OCI-LY7 (cell line): ENCODE results near the gene TBL1XR1. TPM values are rescaled to one million over a fixed set of nuclear protein-coding genes. Genes with fewer than 3 reads are reported as not detected.

Source experiments
- BruUV-seq: library from RNA; stranded (reverse); fragments of 400-500 nt; replicated peaks from 2 replicates; lab custom pipeline; 2021; lab: Mats Ljungman, UMichigan
- CTCF ChIA-PET: fragments of 300-600 bp; sonication (Branson Sonifier 250); formaldehyde crosslinking; loops from one replicate; lab custom pipeline; 2022; ENCODE audit warnings: antibody characterized with exemption; ENCODE audit not compliant: unreplicated experiment; lab: Charles Lee
- POLR2A ChIA-PET: fragments of 300-600 bp; sonication (Branson Sonifier 250); formaldehyde crosslinking; loops from one replicate; lab custom pipeline; 2022; ENCODE audit warnings: antibody characterized with exemption; lab: Charles Lee
- DNase-seq: peaks from one replicate; pipeline ENCODE4 v3.0.0-alpha.2; 2015; ENCODE audit warnings: low spot score
- H2AFZ ChIP-seq: fragments of 200-600 bp; sonication (generic), shearing (Covaris generic); 2 replicates; pipeline ENCODE4 v1.6.1; 2014; ENCODE audit warnings: mild to moderate bottlenecking, antibody characterized with exemption, low read length, moderate library complexity
- H3K27ac ChIP-seq: fragments of 200-600 bp; sonication (generic); 2 replicates; pipeline ENCODE4 v1.5.1; 2014; ENCODE audit warnings: mixed run types, low read depth, mild to moderate bottlenecking, moderate library complexity, low read length, inconsistent platforms; ENCODE audit not compliant: poor library complexity, severe bottlenecking
- H3K36me3 ChIP-seq: fragments of 200-600 bp; sonication (generic); 2 replicates; pipeline ENCODE4 v1.6.1; 2014; ENCODE audit warnings: mild to moderate bottlenecking, antibody characterized with exemption, low read length, moderate library complexity, mixed read lengths; ENCODE audit not compliant: insufficient read depth
- H3K4me1 ChIP-seq: fragments of 200-600 bp; sonication (generic); 2 replicates; pipeline ENCODE4 v1.5.1; 2014; ENCODE audit warnings: mild to moderate bottlenecking, low read length; ENCODE audit not compliant: insufficient read depth, poor library complexity, severe bottlenecking
- H3K4me2 ChIP-seq: fragments of 200-600 bp; sonication (generic); 2 replicates; pipeline ENCODE4 v1.6.1; 2014; ENCODE audit warnings: mild to moderate bottlenecking, low read length
- H3K4me3 ChIP-seq: fragments of 200-600 bp; sonication (generic); 2 replicates; pipeline ENCODE4 v1.5.1; 2014; ENCODE audit warnings: mild to moderate bottlenecking, low read depth, low read length; ENCODE audit not compliant: poor library complexity, severe bottlenecking
- H3K79me2 ChIP-seq: fragments of 200-600 bp; sonication (generic); 2 replicates; pipeline ENCODE4 v1.6.1; 2016; ENCODE audit warnings: low read depth, mild to moderate bottlenecking, low read length, moderate library complexity, mixed read lengths; ENCODE audit not compliant: insufficient read depth
- H3K9me2 ChIP-seq: fragments of 200-600 bp; sonication (generic); 2 replicates; pipeline ENCODE4 v1.6.1; 2016; ENCODE audit warnings: mild to moderate bottlenecking, low read length, mixed read lengths; ENCODE audit not compliant: insufficient read depth
- H3K9me3 ChIP-seq: fragments of 200-600 bp; sonication (generic); 2 replicates; pipeline ENCODE4 v1.6.1; 2014; ENCODE audit warnings: mild to moderate bottlenecking, mixed run types, low read length, mixed read lengths
- H4K20me1 ChIP-seq: fragments of 200-600 bp; sonication (generic); 2 replicates; pipeline ENCODE4 v1.6.1; 2014; ENCODE audit warnings: mild to moderate bottlenecking, antibody characterized with exemption, low read length, moderate library complexity, mixed read lengths; ENCODE audit not compliant: insufficient read depth
- CTCF ChIP-seq: fragments of 200-600 bp; sonication (generic); conservative IDR thresholded peaks from 2 replicates; pipeline ENCODE4 v1.5.1; 2014; ENCODE audit warnings: mild to moderate bottlenecking, antibody characterized with exemption, low read length, moderate library complexity, mixed read lengths
- EZH2phosphoT487 ChIP-seq: fragments of 200-600 bp; sonication (generic); IDR thresholded peaks from 2 replicates; pipeline ENCODE4 v1.6.1; 2018; ENCODE audit warnings: low read depth, borderline replicate concordance, mild to moderate bottlenecking, mixed run types, antibody characterized with exemption, low read length, moderate library complexity, mixed read lengths
- intact Hi-C: fragments of 100-400 bp; cut with micrococcal nuclease; formaldehyde crosslinking; loops from one replicate; pipeline ENCODE4 v1.10.0; 2022; ENCODE audit not compliant: unreplicated experiment
- total RNA-seq, 2 experiments: library from RNA; depleted of rRNA in 1 of 2; stranded (reverse); fragments of >200 nt in 1 of 2; shearing (Covaris generic) in 1 of 2; gene quantifications; 2 replicates each; pipeline ENCODE4 v1.2.3, GENCODE V29; 2014 to 2022

The TBL1XR1 gene
- total RNA-seq, 2 experiments from 2014 or later: 103 to 158 TPM

- Histone ChIP-seq H3K36me3 (peaks cover 27% of the 10 kb centered on the region), H2AFZ (no peak overlapping the region), H3K79me2 (peaks cover 99% of the 10 kb centered on the region), H4K20me1 (peaks cover 12% of the 10 kb centered on the region; the same call in 1 of the 2 replicates), H3K4me3 (no peak overlapping the region), H3K4me1 (no peaks in the 10 kb centered on the region), H3K9me2 (no peaks in the 10 kb centered on the region), H3K9me3 (peaks cover 15% of the 10 kb centered on the region; the same call in 1 of the 2 replicates), H3K27ac (no peak overlapping the region), H3K4me2 (no peak overlapping the region)
- no peak for DNase-seq
- POLR2A ChIA-PET: interaction anchor here (1.1 kb wide), 1 partner anchor 38 kb away, joined by 5 read pairs; no protein-coding TSS in a partner anchor
- CTCF ChIA-PET: no interaction called here
- intact Hi-C loops: no loop called here
- TF ChIP-seq EZH2phosphoT487: no peak
- no peak for TF ChIP-seq CTCF
- BruUV-seq: no TSS peak
Observed at GRCh38 chr3:177098551-177098950, 98.7 kb downstream of the TBL1XR1 start.

- Histone ChIP-seq H2AFZ (no peak overlapping the region), H3K4me2 (no peak overlapping the region), H3K4me3 (no peak overlapping the region), H3K79me2 (peaks cover 99% of the 10 kb centered on the region), H4K20me1 (0 out of 2 replicates have a peak, but pooled peaks cover 12% of the 10 kb centered on the region), H3K27ac (no peak overlapping the region), H3K4me1 (no peaks in the 10 kb centered on the region), H3K9me3 (peaks cover 22% of the 10 kb centered on the region; the same call in 1 of the 2 replicates), H3K9me2 (no peaks in the 10 kb centered on the region), H3K36me3 (peaks cover 40% of the 10 kb centered on the region)
- intact Hi-C loops: no loop called here
- BruUV-seq: TSS peak; percentile 25
- ChIA-PET POLR2A (interaction anchor here (0.6 to 1.8 kb wide), 3 partner anchors 10 to 38 kb away, joined by 3 to 4 read pairs (median 4); no protein-coding TSS in a partner anchor), CTCF (no interaction called here)
- DNase-seq: no peak
- TF ChIP-seq EZH2phosphoT487 (no peak), CTCF (no peak)
Observed at GRCh38 chr3:177096615-177097014, 100.7 kb downstream of the TBL1XR1 start.

GRCh38 chr3:177093966-177094365 is 103.3 kb downstream of the TBL1XR1 start:
- H3K4me2 ChIP-seq: no peak overlapping the region
- H3K36me3 ChIP-seq: peaks cover 61% of the 10 kb centered on the region
- peaks cover 7% of the 10 kb centered on the region for H3K4me1 ChIP-seq
- H3K79me2 ChIP-seq: peaks cover 100% of the 10 kb centered on the region
- no peaks in the 10 kb centered on the region for H3K9me2 ChIP-seq
- H2AFZ ChIP-seq: no peak overlapping the region
- H3K4me3 ChIP-seq: no peak overlapping the region
- TF ChIP-seq CTCF: no peak
- no peak for TF ChIP-seq EZH2phosphoT487
- H3K27ac ChIP-seq: no peak overlapping the region
- CTCF ChIA-PET: no interaction called here
- DNase-seq: no peak
- POLR2A ChIA-PET: interaction anchor here (0.6 to 0.9 kb wide), 2 partner anchors 11 to 14 kb away, joined by 3 read pairs; no protein-coding TSS in a partner anchor
- H3K9me3 ChIP-seq: peaks cover 22% of the 10 kb centered on the region; the same call in 1 of the 2 replicates
- intact Hi-C loops: no loop called here
- BruUV-seq: no TSS peak
- H4K20me1 ChIP-seq: peaks cover 21% of the 10 kb centered on the region
